Adrenal gland (tissue), 12 donors: ENCODE data around the gene COPZ2. TPM values are rescaled to one million over a fixed set of nuclear protein-coding genes. Genes with fewer than 3 reads are reported as not detected.
"Not testable (repeated sequence)": the region's sequence is repeated elsewhere in the genome, so short reads cannot be mapped to it uniquely, and the experiment has no call there.

Experiments used
- DNase-seq, 7 donors: peaks; one replicate each; pipeline ENCODE4 v3.0.0-alpha.2; 2019 to 2020
- H3K27ac ChIP-seq, 5 donors: fragments of 200-600 bp; sonication (generic) in 4 of 5; 1 replicate in 3 of 5; 2 replicates in 2 of 5; pipeline versions ENCODE4 v1.5.1 to v1.8.0; 2016 to 2020; ENCODE audit warnings: mild to moderate bottlenecking in 1 of 5
- H3K27me3 ChIP-seq: fragments of 200-600 bp; 2 replicates; pipeline ENCODE4 v1.8.0; 2021
- H3K36me3 ChIP-seq, 2 donors: fragments of 200-600 bp; replicated peaks in 1 of 2; 1 replicate in 1 of 2; 2 replicates in 1 of 2; pipeline versions ENCODE4 v1.5.1 to v1.8.0; 2018 to 2022
- H3K4me1 ChIP-seq, 2 donors: fragments of 200-600 bp; replicated peaks in 1 of 2; 1 replicate in 1 of 2; 2 replicates in 1 of 2; pipeline versions ENCODE4 v1.5.1 to v1.8.0; 2018 to 2021
- H3K4me3 ChIP-seq, 4 donors: fragments of 200-600 bp; sonication (generic) in 3 of 4; one replicate each; pipeline ENCODE4 v1.5.1; 2016 to 2018
- H3K9me3 ChIP-seq, 3 donors: fragments of 200-600 bp; sonication (generic) in 1 of 3; replicated peaks in 1 of 3; 1 replicate in 2 of 3; 2 replicates in 1 of 3; pipeline versions ENCODE4 v1.5.1 to v1.8.0; 2016 to 2021
- POLR2A ChIP-seq, 2 donors: fragments of 450-650 bp; IDR thresholded peaks; one replicate each; pipeline ENCODE4 v1.6.1; 2017; ENCODE audit warnings: antibody characterized with exemption in 2 of 2, mild to moderate bottlenecking in 2 of 2, moderate library complexity in 1 of 2
- WGBS, 4 donors: extraction: QIAGEN DNeasy Blood & Tissue Kit in 2 of 4; methylation state at CpG; one replicate each; pipeline versions ENCODE4 v1.1.5 to v1.1.7; 2013 to 2017; 5-methylcytosine and 5-hydroxymethylcytosine counted together
- intact Hi-C, 2 donors: fragments of 100-400 bp; cut with DNase I; formaldehyde crosslinking; loops; one replicate each; pipeline versions ENCODE4 v1.14.1 to v1.15.0; 2022 to 2023
- polyA plus RNA-seq, 3 donors: library from polyadenylated mRNA; stranded (reverse); fragments of 200-250 nt in 2 of 3; fragments of 350-450 nt in 1 of 3; fragmentation: Illumina TruSeq in 1 of 3; extraction: RNeasy Lipid Tissue Mini Kit (QIAGEN cat#74804) in 1 of 3; gene quantifications; one replicate each; pipeline ENCODE4 v1.2.3, GENCODE V29; 2013 to 2014
- total RNA-seq, 9 donors: library from RNA; depleted of rRNA in 4 of 9; stranded (reverse); fragments of >200 nt in 4 of 9; fragments of 120-200 nt in 1 of 9; fragmentation: NEBNext Ultra II Directional in 1 of 9; extraction: Animal tissue kit (Norgen Biotek cat#: 25700) in 1 of 9; gene quantifications; one replicate each; pipeline versions ENCODE4 v1.1.0 to v1.2.4, GENCODE V29; 2013 to 2023
- TF ChIP-seq, protein P1 (sequence below), 6 experiments: fragments of 450-650 bp in 4 of 6; fragments of 200-600 bp in 2 of 6; sonication (generic) in 1 of 6; IDR thresholded peaks; 1 replicate in 5 of 6; 2 replicates in 1 of 6; pipeline versions ENCODE4 v1.5.1 to v1.8.0; 2016 to 2021; ENCODE audit warnings: antibody characterized with exemption in 6 of 6, mild to moderate bottlenecking in 2 of 6, moderate library complexity in 1 of 6
- donor health status: healthy with polysubstance abuse.
- donor health status: Bipolar disorder and iron deficiency.
- donor health status: DM: yes; HTN: yes; CAD: no.
- donor health status: DM: no; HTN: no; CAD: no.
- donor health status: DM: no; HTN: no; CAD: no.
- donor health status: DM: yes; HTN: yes; CAD: no.

COPZ2 gene
- total and polyA plus RNA-seq, 12 donors = 16.3 to 60.1 (median 42.4) TPM

DNA sequence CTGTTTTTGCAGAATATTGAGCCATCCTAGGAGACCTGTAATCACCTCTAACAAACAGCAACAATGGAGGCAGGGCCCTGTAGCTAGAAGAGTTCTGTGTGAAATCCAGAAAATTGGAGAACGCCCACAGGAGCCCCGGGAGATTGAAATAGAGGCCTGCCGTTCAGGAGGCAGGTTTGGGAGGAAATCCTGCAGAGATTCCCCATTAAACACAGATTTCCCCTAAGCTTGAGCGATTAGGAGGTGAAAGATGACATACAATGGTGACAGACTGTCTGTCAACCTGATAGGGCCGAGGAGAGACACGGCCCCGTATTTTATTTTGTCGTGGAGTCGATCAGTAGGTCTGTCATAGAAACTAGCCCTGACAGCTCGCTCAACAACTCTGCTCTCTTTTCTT lies 48.4 kb downstream of the COPZ2 start:
- H3K4me1 ChIP-seq = no peaks in the 10 kb centered on the region
- intact Hi-C loops = no loop called here
- no peak for TF ChIP-seq POLR2A (IDR thresholded peaks at IDR 0.05)
- TF ChIP-seq, protein P1, sequence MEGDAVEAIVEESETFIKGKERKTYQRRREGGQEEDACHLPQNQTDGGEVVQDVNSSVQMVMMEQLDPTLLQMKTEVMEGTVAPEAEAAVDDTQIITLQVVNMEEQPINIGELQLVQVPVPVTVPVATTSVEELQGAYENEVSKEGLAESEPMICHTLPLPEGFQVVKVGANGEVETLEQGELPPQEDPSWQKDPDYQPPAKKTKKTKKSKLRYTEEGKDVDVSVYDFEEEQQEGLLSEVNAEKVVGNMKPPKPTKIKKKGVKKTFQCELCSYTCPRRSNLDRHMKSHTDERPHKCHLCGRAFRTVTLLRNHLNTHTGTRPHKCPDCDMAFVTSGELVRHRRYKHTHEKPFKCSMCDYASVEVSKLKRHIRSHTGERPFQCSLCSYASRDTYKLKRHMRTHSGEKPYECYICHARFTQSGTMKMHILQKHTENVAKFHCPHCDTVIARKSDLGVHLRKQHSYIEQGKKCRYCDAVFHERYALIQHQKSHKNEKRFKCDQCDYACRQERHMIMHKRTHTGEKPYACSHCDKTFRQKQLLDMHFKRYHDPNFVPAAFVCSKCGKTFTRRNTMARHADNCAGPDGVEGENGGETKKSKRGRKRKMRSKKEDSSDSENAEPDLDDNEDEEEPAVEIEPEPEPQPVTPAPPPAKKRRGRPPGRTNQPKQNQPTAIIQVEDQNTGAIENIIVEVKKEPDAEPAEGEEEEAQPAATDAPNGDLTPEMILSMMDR (IDR thresholded peaks at IDR 0.05) = no peak

DNA sequence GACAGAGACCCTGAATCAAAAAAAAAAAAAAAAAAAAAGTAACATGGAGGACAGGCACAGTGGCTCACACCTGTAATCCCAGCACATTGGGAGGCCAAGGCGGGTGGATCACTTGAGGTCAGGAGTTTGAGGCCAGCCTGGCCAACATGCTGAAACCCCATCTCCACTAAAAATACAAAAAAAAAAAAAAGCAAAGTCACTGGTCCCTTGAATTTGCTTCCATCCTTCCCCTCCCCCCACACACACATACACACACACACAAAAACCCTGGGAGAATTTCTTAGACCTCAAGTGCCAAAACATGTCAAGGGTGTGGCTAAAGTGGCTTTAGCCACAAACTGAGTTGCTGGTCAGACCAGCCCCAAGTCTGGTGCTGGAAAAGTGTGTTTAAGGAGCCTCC lies 49.2 kb downstream of the COPZ2 start:
- intact Hi-C loops, H3K4me1 ChIP-seq: not testable (repeated sequence)
- WGBS, 4 donors = 91 to 95% (median 94%) methylated on average over 1 of the region's 1 CpG

More for the DNA sequence above, 48.4 kb downstream of the COPZ2 start:
- Histone ChIP-seq H3K4me3 (no peak overlapping the region), H3K27me3 (no peaks in the 10 kb centered on the region), H3K27ac (no peak overlapping the region), H3K9me3 (no peaks in the 10 kb centered on the region), H3K36me3 (no peaks in the 10 kb centered on the region)
- DNase-seq = no peak
- 77 to 81% (median 80%) methylated on average over 10 of the region's 10 CpGs for WGBS, 4 donors

DNA sequence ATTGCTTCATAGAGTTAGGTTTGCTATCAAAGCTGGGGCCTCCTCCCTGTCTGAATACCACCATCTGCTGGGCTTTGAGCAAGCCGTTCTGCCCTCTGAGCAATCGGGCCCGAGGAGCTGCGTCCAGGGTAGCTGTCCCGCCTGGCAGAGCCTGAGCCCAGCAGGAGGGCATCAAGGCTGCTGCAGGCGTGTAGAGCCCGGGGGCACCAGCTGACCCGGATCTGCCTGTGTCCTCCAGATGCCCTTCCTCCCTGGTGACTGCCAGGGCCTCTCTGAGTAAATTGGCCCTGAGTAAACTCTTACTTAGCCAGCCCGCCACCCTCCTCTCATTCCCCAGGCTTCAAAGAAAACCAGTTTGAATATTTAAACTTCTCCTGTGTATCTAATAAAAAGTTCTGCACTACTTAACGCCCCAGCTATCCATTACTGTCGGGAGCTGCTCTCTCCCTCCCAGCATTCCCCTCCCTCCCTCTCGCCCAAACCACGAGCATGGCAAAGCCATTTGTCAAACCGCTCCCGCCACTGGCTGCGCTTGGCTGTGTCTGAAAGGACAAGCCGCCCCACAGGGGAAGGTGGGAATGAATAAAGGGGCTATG lies 50.3 kb downstream of the COPZ2 start:
- TF ChIP-seq, protein P1 (IDR thresholded peaks at IDR 0.05) = no peak
- no peak for TF ChIP-seq POLR2A (IDR thresholded peaks at IDR 0.05)
- no peaks in the 10 kb centered on the region for H3K9me3 ChIP-seq
- WGBS, 4 donors = 41 to 55% (median 46%) methylated on average over 10 to 17 of the region's 17 CpGs
- intact Hi-C loops = no loop called here
- H3K4me1 ChIP-seq = peaks cover 0 to 9% of the 10 kb centered on the region in 2 donors
- no peaks in the 10 kb centered on the region for H3K27me3 ChIP-seq
- H3K27ac ChIP-seq = peak overlapping the region in 1 of 5 donors; percentile 11
- no peaks in the 10 kb centered on the region for H3K36me3 ChIP-seq
- DNase-seq = peak in 2 of 7 donors; percentile 18 to 72
- H3K4me3 ChIP-seq = no peak overlapping the region

More for the DNA sequence above, 49.2 kb downstream of the COPZ2 start:
- not testable (repeated sequence) for H3K9me3 ChIP-seq, H3K4me3 ChIP-seq, H3K27ac ChIP-seq, H3K27me3 ChIP-seq, DNase-seq, H3K36me3 ChIP-seq

DNA sequence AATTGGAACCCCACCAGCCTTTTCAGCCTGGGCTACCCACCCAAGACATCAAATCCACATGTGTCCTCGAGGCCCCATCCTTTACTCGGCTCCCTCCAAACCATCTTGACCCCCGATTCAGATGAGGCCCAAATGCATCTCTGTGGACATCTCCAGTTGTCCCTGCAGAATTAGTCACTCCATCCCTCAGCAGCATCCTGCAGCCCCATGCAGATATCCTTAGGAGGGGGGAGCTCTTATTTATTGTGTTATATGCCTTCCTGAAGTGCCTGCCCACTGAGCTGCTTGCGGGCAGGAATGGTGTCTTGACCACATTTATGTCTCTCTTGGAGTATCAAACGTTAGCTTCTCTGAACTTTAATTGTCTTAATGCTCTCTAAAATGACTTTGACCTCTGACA lies 51.1 kb downstream of the COPZ2 start:
- Histone ChIP-seq H3K27me3 (no peaks in the 10 kb centered on the region), H3K4me3 (no peak overlapping the region), H3K9me3 (no peaks in the 10 kb centered on the region), H3K36me3 (peaks cover 0 to 3% of the 10 kb centered on the region in 2 donors), H3K27ac (no peak overlapping the region), H3K4me1 (peaks cover 0 to 9% of the 10 kb centered on the region in 2 donors)
- intact Hi-C loops = no loop called here
- WGBS, 4 donors = 79 to 86% (median 81%) methylated on average over 5 of the region's 5 CpGs
- TF ChIP-seq, protein P1 (IDR thresholded peaks at IDR 0.05) = no peak
- TF ChIP-seq POLR2A (IDR thresholded peaks at IDR 0.05) = no peak
- no peak for DNase-seq
